HK-2 (cell line): ENCODE data around the gene XYLT2.
"Not testable (repeated sequence)": the region's sequence is repeated elsewhere in the genome, so short reads cannot be mapped to it uniquely, and the experiment has no call there.

Experiments used
- DNase-seq: peaks from one replicate; pipeline ENCODE4 v3.0.0-alpha.2; 2018; ENCODE audit not compliant: unreplicated experiment

Gene XYLT2

GRCh38 chr17:50345432-50346312 lies at the start of gene XYLT2:
XYLT2 (plus strand) TSS chr17:50346126; CDS start chr17:50346141, 15 bp downstream.
- peak; percentile 81 for DNase-seq

- DNase-seq, result peak; percentile 85
Measured at GRCh38 chr17:50297407-50297865, 48.5 kb upstream of the XYLT2 start.

- no peak for DNase-seq
Measured at GRCh38 chr17:50298018-50298417, 47.9 kb upstream of the XYLT2 start.

- no peak for DNase-seq
Measured at GRCh38 chr17:50299776-50300175, 46.1 kb upstream of the XYLT2 start.

GRCh38 chr17:50300824-50301223 lies 45.1 kb upstream of the XYLT2 start:
- DNase-seq, result not testable (repeated sequence)

GRCh38 chr17:50301891-50302584 lies 43.9 kb upstream of the XYLT2 start:
- DNase-seq, result no peak

- no peak for DNase-seq
Measured at GRCh38 chr17:50303051-50303450, 42.9 kb upstream of the XYLT2 start.

- DNase-seq, result no peak
Measured at GRCh38 chr17:50303596-50303995, 42.3 kb upstream of the XYLT2 start.

GRCh38 chr17:50304781-50305404 lies 41.0 kb upstream of the XYLT2 start:
- DNase-seq, result no peak

- DNase-seq, result no peak
Measured at GRCh38 chr17:50307654-50308053, 38.3 kb upstream of the XYLT2 start.

- DNase-seq, result no peak
Measured at GRCh38 chr17:50308666-50309065, 37.3 kb upstream of the XYLT2 start.

- no peak for DNase-seq
Measured at GRCh38 chr17:50310455-50311111, 35.3 kb upstream of the XYLT2 start.

GRCh38 chr17:50311112-50311460 lies 34.8 kb upstream of the XYLT2 start:
- no peak for DNase-seq

GRCh38 chr17:50311483-50311882 lies 34.4 kb upstream of the XYLT2 start:
- DNase-seq, result no peak

- DNase-seq, result no peak
Measured at GRCh38 chr17:50312308-50312707, 33.6 kb upstream of the XYLT2 start.

GRCh38 chr17:50314456-50315011 lies 31.4 kb upstream of the XYLT2 start:
- DNase-seq, result no peak

- DNase-seq, result no peak
Measured at GRCh38 chr17:50316016-50316587, 29.8 kb upstream of the XYLT2 start.

GRCh38 chr17:50316660-50317059 lies 29.3 kb upstream of the XYLT2 start:
- DNase-seq, result not testable (repeated sequence)

GRCh38 chr17:50317121-50317520 lies 28.8 kb upstream of the XYLT2 start:
- no peak for DNase-seq

- no peak for DNase-seq
Measured at GRCh38 chr17:50318501-50319285, 27.2 kb upstream of the XYLT2 start.
